ENCODE data around the gene TAF15. TPM values are rescaled to one million over a fixed set of nuclear protein-coding genes. Genes with fewer than 3 reads are reported as not detected.
A peak's percentile ranks its signal among the peaks of the same experiment; 100 is the strongest.

TAF15 gene
- total RNA-seq, 1 experiment from 2014 or later: 10.8 TPM

- H3K36me3 ChIP-seq: peaks cover 93% of the 10 kb centered on the region
- no peaks in the 10 kb centered on the region for H3K9me3 ChIP-seq
- no peaks in the 10 kb centered on the region for H3K27me3 ChIP-seq
- DNase-seq: no peak
- no peak overlapping the region for H3K4me3 ChIP-seq
Observed at GRCh38 chr17:35846055-35846809, 36.9 kb downstream of the TAF15 start.

DNA sequence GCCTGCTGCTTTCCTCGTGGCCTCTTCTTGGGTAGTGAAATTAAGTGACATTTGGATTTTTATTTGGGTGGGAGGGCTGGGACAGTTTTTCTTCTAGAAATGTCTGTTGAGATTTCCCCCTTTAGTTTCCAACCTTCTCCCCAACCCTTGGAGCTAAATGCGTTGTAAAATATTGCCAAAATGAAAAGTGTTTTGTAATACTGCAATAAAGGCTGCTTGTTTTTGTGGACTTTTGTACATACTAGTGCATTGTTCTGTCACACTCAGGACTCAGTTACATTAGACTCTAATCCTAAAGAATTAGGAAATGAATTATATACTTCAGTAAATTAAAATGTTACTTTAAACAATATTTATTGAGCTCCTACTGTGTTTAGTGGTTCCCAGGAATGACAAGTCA is 37.7 kb downstream of the TAF15 start:
- Histone ChIP-seq H3K27me3 (no peaks in the 10 kb centered on the region), H3K36me3 (peaks cover 88% of the 10 kb centered on the region), H3K9me3 (no peaks in the 10 kb centered on the region), H3K4me3 (no peak overlapping the region)
- DNase-seq: no peak

- H3K4me3 ChIP-seq: no peak overlapping the region
- peaks cover 88% of the 10 kb centered on the region for H3K36me3 ChIP-seq
- H3K27me3 ChIP-seq: no peaks in the 10 kb centered on the region
- no peaks in the 10 kb centered on the region for H3K9me3 ChIP-seq
- no peak for DNase-seq
Observed at GRCh38 chr17:35847633-35848373, 38.5 kb downstream of the TAF15 start.

GRCh38 chr17:35849469-35850348 is 40.4 kb downstream of the TAF15 start:
- Histone ChIP-seq H3K27me3 (no peaks in the 10 kb centered on the region), H3K36me3 (peaks cover 85% of the 10 kb centered on the region), H3K9me3 (no peaks in the 10 kb centered on the region), H3K4me3 (no peak overlapping the region)
- peak; percentile 34 for DNase-seq

- no peaks in the 10 kb centered on the region for H3K9me3 ChIP-seq
- DNase-seq: no peak
- peaks cover 40% of the 10 kb centered on the region for H3K36me3 ChIP-seq
- H3K4me3 ChIP-seq: no peak overlapping the region
- H3K27me3 ChIP-seq: no peaks in the 10 kb centered on the region
Observed at GRCh38 chr17:35855965-35856364, 46.7 kb downstream of the TAF15 start.

DNA sequence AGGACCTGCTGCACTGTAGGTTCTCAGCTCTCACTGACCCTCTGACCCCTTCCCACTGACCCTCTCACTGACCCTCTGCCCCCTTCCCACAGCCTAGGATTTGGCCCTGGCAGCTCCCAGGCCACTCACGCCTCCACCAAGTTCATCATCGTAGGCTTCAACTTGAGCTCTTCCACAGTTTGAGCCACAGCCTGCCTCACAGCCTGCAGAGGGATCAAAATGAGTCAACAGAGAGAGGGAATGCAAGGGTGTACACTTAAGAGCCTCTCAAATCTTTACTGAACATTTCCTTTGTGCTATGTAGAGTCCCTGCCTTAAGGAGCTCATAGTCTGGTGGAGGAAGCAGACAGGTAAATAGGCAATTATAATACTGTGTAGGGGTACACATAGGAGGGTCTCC is 47.3 kb downstream of the TAF15 start:
- Histone ChIP-seq H3K4me3 (no peak overlapping the region), H3K36me3 (peaks cover 40% of the 10 kb centered on the region), H3K27me3 (no peaks in the 10 kb centered on the region), H3K9me3 (no peaks in the 10 kb centered on the region)
- no peak for DNase-seq

GRCh38 chr17:35864853-35865252 is 55.6 kb downstream of the TAF15 start:
- DNase-seq: no peak
- H3K36me3 ChIP-seq: no peaks in the 10 kb centered on the region; the same call in 1 of the 2 replicates
- no peaks in the 10 kb centered on the region for H3K27me3 ChIP-seq

DNA sequence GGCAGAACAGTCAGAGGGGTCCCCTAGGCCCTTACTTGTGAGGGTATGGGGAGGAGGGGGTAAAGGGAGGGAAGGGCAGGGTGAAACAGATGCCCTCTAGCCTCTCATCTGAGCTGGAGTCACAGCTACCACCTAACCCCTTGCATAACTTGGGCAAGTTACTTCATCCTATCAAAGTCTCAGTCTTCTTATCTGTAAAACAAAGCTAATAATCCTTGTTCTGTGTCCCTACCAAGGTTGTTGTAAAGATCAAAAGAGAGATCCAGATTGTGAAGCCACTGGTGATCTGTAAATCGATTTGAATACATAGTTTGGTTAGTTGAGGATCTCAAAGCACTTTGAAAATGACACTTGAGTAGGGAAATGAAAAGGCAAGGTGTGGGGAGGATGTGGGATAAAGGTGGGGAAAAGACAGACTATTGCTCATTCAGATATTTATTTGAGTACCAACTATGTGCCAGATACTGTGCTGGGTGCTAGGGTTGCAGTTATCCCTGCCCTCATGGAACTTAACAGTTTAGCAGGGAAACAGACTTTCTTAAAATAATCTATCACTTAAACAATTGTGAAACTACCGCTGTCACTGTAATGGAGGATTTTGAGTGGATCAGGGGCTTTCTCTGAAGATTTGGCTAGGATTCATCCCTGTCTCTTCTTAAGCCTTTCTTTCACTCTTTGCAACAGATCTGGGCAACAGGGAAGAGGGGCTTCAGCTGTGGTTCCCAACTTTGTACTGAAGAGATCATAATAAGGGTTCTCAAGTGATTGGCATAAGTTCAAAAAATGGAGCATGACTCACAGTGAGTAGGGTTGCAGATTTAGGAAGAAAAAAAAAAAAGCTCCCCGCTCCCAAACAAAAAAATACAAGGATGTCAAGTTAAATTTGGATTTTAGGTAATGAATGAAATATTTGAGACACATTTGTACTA is 56.4 kb downstream of the TAF15 start:
- H3K27me3 ChIP-seq: no peaks in the 10 kb centered on the region
- no peak for DNase-seq
- no peaks in the 10 kb centered on the region; the same call in 1 of the 2 replicates for H3K36me3 ChIP-seq
- H3K9me3 ChIP-seq: no peaks in the 10 kb centered on the region
- no peak overlapping the region for H3K4me3 ChIP-seq

More at GRCh38 chr17:35864853-35865252, 55.6 kb downstream of the TAF15 start:
- Histone ChIP-seq H3K9me3 (no peaks in the 10 kb centered on the region), H3K4me3 (no peak overlapping the region)

DNA sequence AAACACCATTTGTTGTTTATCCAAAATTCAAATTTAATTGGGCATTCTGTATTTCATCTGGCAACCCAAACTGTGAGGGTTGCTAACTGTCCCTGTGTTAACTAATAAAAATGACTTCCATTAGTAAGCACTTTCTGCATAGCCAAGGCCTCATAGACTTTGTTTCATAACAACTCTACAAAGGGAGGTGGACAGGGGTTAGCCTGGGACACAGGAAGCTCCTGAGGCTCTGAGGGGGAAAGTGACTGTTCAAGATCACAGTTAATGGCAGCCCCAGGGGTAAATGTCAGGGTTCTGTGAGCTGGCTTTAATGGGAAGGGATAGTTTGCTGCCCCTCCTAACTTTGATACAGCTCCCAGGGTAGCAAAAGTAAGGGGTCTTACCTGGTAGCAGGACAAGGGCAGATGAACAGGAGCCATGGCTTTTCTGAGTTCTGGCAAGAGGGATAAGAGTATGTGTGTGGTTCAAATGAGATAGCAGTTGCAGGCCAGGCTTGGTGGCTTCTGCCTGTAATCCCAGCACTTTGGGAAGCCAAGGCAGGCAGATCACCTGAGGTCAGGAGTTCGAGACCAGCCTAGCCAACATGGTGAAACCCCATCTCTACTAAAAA is 57.2 kb downstream of the TAF15 start:
- Histone ChIP-seq H3K36me3 (no peaks in the 10 kb centered on the region; the same call in 1 of the 2 replicates), H3K9me3 (no peaks in the 10 kb centered on the region), H3K4me3 (no peak overlapping the region), H3K27me3 (no peaks in the 10 kb centered on the region)
- no peak for DNase-seq

DNA sequence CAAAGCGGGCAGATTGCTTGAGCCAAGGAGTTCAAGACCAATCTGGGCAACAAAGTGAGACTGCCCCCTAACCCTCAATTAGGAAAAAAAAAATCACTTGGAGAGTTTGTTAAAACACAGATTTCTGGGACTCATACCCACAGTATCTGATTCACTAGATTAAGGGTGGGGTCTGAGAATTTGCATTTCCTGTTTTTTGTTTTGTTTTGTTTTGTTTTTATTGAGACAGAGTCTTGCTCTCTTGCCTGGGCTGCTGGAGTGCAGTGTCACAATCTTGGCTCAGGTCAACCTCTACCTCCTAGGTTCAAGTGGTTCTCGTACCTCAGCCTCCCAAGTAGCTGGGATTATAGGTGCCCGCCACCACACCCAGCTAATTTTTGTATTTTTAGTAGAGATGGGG is 58.3 kb downstream of the TAF15 start:
- Histone ChIP-seq H3K36me3 (no peaks in the 10 kb centered on the region), H3K4me3 (no peak overlapping the region), H3K9me3 (no peaks in the 10 kb centered on the region), H3K27me3 (no peaks in the 10 kb centered on the region)
- no peak for DNase-seq

DNA sequence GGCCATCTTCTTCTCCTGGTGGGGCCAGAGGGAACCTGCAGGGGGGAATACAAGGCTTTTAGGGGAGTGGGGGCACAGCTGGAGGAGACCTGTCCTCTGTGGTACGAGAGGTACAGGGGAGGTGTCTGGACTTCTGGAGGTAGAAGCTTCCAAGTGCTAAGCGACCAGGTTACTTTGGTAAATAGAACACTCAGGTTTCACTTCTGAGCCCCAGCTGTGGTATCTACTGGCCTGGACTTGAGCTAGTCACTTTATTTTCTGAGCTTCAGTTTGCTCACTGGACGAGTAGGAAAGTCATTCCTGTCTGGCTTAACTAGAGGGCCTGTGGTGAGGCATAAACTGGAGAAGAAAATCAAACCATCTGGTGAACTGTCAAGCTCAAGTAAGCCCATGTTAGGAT is 59.5 kb downstream of the TAF15 start, which contains the start of gene HEATR9:
TSS of gene HEATR9 (minus strand) at position 155 of the 400 bp plus-strand sequence. CDS start at position 6, 149 bp downstream.
- H3K27me3 ChIP-seq: no peaks in the 10 kb centered on the region
- H3K9me3 ChIP-seq: no peaks in the 10 kb centered on the region
- no peak for DNase-seq
- H3K4me3 ChIP-seq: no peak within 1 kb of the TSS
- no peaks in the 10 kb centered on the region for H3K36me3 ChIP-seq

- DNase-seq: no peak
- Histone ChIP-seq H3K27me3 (no peaks in the 10 kb centered on the region), H3K9me3 (no peaks in the 10 kb centered on the region), H3K36me3 (no peaks in the 10 kb centered on the region), H3K4me3 (no peak overlapping the region)
Observed at GRCh38 chr17:35870906-35871819, 61.9 kb downstream of the TAF15 start.

DNA sequence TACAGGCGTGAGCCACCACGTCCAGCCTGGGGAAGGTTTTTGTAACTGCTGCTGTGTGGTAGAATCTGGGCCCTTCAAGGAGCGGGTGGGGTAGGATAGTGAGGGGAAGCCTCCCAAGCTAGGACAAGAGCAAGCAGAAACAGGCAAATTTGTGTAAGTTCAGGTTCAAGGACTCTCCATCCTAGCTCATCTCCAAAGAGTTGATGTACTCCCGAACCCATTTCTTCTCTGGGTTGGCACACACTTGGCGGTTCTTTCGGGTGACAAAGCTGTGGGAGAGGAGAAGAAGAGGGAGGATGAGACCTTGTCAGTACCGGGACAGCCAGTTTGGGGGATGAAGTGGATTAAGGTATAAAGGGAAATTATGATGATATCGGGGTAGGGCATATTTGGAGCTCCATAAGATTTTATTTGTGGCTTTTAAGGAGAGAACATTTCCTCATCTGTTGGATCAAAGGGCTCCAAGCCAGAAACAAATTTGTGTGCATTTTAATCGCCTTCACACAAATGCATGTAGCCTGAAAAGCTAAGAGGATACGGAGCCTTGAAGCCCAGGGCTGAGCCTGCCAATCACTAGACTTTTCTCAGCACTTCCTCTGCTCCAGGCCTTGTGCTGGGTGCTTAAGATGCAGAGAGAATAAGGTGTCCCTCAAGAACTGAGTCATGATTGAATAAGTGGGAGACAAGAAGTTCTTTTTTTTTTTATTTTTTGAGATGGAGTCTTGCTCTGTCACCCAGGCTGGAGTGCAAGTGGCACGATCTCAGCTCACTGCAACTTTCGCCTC is 63.1 kb downstream of the TAF15 start:
- DNase-seq: no peak
- no peak overlapping the region for H3K4me3 ChIP-seq
- no peaks in the 10 kb centered on the region for H3K27me3 ChIP-seq
- H3K9me3 ChIP-seq: no peaks in the 10 kb centered on the region
- no peaks in the 10 kb centered on the region for H3K36me3 ChIP-seq
